Activated gamma-delta T cell treated with anti-CD3 and anti-CD28 coated beads, Interleukin-2, amount 50 U/mL, for 16 hours (primary cell): ENCODE results near the gene IRAK1.
"Not testable (repeated sequence)": the region's sequence is repeated elsewhere in the genome, so short reads cannot be mapped to it uniquely, and the experiment has no call there.

ENCODE experiments used
- DNase-seq: peaks from one replicate; pipeline ENCODE4 v3.0.0-alpha.2; 2020; ENCODE audit warnings: low read depth

Gene IRAK1

DNA sequence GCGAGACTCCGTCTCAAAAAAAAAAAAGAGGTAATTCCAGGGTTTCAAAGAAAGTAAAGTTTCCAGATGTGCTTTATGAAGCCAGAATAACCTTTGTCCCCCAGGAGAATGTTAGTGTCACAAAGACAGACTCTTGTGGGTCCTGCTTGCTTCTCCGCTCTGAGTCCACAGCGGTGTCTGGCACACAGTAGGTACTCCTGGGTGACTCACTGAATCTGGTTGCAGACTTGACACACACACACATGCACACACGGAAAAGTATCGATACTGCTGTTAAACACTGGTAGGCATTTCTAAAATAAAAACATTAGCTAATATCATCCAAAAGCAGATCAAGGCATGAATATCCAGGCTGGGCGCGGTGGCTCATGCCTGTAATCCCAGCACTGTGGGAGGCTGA, 24.2 kb downstream of the IRAK1 start:
- DNase-seq, result no peak

DNA sequence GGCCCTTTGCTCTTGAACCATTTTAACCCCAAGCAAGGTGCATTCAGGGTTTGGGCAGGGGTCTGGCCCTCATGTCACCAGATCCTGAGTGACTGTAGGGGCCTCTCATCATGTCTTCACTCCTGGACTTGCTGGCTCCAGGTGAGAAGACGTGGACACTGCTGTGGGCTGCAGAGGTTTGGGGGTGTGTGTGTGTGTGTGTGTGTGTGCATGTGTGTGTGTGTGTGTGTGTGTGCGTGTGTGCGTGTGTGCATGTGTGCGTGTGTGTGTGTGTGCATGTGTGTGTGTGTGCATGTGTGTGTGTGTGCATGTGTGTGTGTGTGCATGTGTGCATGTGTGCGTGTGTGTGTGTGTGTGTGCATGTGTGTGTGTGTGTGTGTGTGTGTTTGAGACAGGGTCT, 25.3 kb downstream of the IRAK1 start:
- DNase-seq, result not testable (repeated sequence)

DNA sequence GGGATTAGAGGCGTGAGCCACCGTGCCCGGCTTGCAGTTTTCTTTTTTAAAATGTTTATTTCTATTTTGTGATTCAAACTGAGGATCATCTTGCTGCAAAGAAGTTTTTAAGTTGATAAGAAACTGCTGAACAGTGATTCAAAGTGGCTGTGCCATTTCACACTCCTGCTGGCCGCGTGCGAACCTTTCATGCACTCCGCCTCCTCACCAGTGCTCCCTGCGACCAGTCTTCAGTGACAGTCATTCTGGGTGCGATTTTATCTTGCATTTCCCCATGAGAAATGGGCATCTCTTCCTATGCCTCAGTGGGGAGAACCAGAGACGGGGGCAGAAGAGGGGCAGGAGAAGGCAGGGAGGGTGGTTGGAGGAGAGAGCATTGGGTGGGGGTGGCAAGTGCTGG, 25.7 kb downstream of the IRAK1 start:
- DNase-seq, result no peak

DNA sequence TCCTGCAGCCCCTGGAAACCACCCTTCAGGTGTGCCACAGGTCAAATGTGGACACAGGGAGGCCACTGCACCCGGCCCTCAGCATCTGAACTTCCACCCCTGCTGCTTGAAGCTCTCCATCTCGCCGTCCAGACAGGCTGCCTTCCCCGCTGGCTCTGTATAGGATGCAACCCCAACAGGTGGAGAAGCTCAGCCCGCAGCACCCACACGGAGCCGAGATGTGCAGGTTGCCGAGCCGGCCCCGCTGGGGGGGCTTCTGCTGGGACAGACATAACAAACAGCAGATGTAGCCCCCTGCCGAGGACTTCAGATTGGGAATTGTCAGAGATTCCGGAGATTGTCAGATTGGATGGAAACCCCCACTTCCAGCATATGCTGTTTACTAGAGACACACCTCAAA, 26.6 kb downstream of the IRAK1 start:
- DNase-seq, result no peak

DNA sequence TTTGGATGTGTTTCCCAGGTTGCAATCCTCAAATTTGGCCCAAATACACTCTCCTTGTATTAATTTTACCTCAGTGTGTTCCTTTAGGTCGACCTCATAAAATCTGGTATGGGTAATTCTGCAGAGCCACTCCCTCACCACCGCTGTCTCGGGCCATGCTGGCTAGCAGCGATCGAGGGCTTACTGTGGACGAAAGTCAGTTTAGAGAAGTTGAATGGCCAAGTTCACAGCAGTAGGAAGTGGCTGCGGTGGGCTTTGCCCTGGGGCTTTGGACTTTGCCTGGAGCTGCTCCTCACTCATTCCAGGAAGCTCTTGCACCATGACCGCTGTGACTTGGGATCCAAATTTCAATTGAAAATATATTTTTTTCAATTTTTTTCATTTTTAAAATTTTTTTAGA, 27.5 kb downstream of the IRAK1 start:
- no peak for DNase-seq

DNA sequence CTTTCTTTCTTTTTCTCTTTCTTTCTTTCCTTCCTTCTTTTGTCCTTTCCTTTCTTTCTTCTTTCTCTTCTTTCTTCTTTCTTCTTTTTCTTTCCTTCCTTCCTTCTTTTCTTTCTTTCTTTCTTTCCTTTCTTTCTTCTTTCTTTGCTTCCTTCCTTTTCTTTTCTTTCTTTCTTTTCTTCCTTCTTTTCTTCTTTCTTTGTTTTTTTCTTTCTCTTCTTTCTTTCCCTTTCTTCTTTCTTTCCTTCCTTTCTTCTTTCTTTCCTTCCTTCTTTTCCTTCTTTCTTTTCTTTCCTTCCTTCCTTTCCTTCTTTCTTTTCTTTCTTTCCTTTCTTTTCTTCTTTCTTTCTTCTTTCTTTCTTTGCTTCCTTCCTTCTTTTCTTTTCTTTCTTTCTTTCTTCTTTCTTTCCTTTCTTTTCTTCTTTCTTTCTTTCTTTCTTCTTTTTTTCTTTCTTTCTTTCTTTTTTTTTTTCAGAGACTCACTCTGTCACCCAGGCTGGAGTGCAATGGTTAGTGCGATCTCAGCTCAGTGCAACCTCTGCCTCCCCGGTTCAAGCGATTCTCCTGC, 28.6 kb downstream of the IRAK1 start:
- DNase-seq, result no peak

DNA sequence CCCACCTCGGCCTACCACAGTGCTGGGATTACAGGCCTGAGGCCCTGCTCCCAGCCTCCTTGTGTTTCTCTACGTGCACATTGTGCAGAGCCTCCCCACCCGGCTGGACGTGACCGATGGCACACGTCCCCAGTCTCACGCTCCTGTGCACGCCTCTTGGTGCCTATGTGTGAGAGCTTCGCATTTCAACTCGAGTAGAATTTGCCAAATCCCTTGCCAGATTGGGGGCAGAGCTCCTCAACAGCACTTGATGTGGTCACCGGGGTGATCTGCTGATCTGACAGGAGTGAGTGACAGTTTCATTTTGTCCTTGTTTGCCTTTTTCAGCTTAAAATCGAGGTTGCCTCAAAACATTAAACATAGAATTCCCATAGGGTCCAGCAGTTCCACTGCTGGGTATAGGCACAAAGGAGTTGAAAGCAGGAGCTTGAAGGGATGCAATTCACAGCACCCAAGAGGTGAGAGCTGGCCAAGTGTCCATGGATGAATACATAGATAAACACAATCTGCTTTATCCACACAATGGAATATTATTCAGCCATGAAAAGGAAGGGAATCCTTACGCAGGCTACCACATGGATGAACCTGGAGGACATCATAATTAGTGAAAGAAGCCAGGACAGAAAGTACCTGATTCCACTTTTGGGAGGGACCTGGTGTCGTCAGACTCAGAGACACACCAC, 29.6 kb downstream of the IRAK1 start:
- DNase-seq, result no peak

DNA sequence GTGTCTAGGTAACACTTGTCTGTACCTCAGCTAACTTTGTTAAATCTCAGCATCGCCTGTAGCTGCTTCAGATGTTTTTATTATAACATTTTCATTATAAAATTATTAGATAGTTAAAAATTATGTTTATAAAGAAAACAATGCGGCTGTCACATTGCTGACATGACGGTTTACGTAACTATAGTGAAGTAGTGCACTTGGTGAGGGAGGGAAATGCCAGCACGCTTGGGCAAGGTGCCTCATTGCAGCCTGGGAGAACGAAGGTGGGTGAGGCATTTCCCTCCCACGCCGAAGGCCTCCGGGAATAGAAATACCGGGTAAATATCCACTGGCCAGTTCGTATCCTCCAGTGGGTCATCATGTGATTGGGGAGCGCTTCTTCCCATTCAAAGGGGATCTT, 31.2 kb downstream of the IRAK1 start:
- no peak for DNase-seq

DNA sequence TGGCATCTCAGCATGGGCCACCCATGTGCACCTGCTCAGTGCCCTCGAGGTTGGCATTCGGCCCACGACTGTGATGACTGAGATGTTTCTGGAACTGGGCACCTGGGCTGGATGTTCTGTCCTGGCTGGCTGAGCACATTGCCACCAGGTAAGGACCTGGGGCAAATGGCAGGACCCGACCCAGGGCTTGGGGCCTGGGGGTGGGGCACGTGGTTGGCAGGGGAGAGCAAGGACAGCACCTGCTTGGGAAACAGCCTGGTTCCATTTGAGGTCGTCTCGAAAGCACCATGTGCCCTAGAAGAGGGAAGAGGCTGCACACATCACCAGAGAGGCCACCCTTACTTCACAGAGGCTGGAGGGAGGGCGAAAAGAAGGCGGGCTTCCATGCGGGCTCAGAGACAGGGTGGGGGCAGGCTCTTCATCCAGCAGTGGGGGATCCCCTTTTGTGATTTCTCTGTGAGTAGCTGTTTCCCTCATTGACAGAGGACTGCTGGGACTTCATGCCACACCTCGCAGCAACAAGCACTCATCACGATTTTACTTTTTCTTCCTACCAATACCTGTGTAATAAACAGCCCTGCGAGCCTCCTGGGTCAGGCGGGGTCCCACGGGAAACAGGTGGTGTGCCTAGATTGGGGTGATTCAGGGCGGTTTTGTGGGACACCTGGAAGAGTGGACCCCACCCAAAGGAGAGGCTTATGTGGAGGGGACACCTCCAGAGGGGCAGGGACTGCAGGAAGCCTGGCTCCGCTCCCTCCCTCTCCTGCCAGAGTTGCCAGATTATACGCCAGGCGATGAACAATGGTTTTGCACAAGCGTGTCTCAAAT, 35.1 kb downstream of the IRAK1 start:
- no peak for DNase-seq

DNA sequence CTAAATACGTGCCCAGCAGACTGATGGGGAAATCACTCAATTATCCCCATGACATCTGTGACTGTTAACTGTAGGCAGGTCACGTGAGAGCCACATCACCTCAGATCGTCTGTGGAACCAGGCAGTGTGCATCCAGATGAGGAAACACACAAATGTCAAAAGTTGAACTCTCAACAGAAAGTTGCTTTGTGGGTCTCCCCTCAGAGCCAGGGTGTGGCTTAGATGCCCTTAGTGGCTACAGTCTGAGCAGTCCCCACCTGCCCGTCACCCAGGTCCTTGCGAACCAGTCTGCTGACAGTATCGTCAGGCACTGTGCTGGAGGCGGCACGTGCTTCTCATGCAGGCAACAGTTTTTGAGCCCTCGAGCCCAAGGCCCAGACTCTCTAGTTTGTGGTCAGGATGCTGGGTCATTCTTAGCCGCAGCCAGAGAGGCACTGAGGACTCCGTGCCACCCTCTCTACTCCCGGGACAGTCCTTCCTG, 36.3 kb downstream of the IRAK1 start:
- DNase-seq, result no peak

DNA sequence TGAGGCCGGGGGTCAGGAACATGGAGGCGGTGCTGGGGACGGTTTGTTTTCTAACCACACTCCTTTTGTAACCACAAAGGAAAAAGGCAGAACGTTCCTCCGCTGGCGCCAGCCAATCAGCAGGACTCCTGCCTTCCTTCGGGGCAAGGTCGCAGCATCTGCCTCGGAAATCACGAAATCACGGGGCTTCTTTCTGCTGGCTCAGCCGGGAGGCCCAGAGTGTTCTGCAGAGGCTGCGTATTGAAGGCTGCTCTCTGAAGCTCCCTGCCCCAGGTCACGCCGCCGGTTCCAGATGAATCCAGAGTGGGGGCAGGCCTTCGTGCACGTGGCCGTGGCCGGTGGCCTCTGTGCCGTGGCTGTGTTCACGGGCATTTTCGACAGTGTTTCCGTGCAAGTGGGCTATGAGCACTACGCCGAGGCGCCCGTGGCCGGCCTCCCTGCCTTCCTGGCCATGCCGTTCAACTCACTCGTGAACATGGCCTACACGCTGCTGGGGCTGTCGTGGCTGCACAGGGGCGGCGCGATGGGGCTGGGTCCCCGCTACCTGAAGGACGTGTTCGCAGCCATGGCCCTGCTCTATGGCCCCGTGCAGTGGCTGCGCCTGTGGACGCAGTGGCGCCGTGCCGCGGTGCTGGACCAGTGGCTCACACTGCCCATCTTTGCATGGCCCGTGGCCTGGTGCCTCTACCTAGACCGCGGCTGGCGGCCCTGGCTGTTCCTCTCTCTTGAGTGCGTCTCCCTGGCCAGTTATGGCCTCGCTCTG, 37.8 kb downstream of the IRAK1 start:
- DNase-seq, result peak; percentile 29

DNA sequence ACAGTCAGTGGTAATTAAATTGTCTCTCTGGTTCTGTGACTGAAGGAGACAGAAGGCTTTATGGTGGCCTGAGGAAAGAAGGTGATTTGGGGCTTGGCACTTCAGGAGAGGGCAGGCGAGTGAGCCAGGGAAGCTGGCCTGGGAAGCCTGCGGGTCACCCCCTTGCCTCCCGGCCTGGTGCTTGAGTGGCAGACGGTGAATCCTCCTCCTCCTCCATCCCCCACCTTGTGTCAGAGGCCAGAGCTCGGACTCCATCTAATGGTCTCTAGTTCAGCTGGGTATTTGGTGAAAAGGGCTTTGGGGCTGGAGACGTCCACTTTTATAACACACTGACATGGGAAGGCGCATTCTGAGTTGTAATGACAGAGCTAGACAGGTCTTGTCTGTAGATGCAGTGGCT, 38.5 kb downstream of the IRAK1 start:
- DNase-seq, result no peak

DNA sequence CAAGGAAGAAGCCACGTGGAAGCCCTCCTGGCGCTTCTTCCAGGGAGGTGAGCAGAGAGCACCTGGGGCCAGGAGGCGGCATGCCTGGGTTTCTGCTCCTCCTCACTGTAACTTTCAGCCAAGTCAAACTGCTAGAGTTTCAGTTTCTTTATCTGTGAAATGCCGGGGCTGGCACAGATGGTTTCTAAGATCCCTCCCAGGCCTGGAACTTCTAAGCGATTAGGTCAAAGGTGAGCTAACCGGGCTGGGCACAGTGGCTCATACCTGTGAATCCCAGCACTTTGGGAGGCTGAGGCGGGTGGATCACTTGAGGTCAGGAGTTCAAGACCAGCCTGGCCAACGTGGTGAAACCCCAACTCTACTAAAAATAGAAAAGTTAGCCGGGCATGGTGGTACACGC, 39.3 kb downstream of the IRAK1 start:
- DNase-seq, result not testable (repeated sequence)

DNA sequence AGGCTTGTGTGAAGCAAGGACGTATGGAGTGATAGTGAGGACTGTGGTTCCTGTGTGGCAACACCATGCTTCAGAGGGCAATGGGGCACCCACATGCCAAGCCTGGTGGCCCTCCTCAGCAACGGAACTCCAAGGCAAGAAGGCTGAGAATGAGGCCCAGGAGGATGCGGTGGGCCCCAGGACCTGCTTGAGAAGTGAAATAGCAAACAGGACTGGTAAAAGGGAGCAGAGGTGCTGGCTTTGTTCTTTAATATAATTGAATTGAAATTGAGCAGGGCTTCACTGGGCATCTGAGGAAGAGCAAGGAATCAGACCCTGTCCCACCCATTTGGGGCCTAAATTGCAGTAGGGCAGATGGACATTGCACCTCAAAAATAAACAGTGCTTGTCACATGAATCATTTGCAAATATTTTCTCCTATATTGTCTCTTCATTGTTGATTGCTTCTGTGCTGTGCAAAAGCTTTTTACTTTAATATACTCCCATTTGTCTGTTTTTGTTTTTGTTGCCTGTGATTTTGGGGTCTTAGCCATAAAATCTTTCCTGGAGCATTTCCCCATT, 44.9 kb downstream of the IRAK1 start:
- DNase-seq, result no peak

DNA sequence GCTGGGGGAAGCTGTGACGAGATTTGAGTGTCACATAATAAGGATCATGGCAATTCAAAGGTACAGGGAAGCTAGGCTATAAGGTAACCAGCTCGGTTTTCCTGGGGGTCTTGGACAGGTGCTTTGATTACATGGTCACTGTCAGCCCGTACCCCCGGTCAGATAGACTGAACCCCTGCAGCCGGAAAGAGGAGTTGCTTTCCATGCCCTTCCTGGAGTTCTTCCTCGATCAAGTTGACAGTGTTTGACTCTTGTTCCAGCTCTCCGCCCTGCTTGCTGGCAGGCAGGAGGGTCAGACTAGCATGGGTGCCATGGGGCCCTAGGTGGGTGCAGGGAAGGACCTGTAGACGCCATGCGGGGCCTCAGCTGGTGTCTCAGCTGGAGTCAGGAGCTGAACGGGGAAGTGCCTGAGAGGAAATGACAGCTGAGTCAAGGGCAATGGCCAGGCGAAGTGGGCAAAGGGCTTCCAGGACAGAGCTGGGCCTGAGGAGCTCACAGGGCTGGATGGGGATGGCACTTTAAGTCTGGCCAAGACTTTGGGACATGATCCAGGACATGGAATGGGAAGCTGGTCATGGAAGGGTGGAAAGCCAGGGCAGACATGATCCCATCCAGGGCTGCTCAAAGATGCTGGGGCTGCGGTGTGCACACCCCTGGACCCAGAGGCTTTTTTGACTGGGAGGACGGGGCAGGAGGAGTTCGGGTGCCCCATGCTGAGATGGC, 45.5 kb downstream of the IRAK1 start:
- no peak for DNase-seq

DNA sequence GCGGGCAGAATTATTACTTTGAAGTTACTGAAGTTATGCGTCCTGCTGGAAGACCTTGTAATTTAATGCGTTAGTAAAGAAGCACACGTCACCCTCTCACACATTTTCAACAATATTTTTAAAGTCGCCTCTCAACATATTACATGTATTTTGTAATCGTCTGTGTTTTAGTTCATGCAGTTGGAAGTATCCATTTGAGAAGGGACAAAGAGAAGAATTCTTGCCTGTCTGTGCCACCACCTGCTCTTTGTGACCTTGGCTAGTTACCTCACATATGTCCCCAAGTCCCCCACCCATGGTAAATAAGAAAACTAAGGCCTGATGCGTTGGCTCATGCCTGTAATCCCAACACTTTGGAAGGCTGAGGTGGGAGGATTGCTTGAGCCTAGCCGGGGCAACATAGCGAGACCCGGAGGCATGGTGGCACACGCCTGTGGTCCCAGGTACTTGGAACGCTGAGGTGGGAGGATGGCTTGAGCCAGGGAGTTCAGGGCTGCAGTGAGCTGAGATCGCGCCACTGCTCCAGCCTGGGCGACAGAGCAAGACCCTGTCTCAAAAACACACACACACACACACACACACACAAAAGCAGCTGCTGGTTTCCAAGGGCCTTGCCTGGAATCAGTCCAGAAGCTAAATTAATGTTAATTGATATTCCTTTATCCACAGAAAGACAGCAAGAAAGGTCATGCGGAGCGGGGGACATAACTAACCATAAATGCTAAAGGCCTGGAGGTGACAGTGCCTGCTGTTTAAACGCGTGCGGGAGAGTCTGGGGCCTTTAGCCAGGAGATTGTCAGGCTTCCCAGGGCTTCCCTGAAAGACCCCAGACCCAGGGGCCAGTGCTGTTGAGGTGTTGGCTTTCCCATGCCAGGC, 46.3 kb downstream of the IRAK1 start:
- no peak for DNase-seq

DNA sequence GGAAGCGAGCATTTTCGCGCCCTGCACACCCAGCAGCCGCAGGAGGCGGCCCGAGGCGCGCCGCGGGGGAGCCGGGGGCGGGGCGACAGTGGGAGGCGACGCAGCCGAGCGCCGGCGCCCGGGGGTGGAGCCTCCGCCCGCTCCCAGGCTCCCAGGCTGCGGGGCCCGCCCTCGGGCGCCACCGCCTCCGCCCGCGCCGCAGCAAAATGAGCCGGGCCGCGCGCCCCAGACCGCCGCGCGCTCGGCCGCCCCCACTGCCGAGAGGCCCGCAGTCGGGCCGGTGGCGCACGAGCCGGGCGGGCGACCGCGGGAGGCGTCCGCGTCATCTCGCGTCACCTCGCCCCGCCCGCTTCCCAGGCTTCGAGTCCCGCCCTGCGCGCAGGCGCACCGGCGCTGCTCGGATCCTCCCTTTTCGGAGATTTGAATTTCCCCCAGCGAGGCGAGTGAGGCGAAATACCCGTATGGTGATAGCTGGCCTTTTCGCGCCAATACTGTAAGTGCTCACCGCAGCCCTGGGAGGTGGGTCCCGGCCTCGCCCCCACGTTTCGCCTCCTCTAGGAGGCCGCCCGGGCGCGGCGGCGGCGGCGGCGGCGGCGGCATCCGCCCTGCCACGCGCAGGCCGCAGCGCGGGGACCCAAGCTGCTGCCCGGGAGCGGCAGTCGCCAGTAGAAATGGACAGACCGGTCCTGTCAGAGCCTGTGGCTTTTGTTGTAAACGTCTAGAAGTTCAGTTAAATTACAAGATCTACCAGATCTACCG, 47.2 kb downstream of the IRAK1 start, which contains the start of gene TMEM187:
Gene TMEM187 (plus strand): TSS at position 387 of the 759 bp plus-strand sequence. CDS start 9,309 bp downstream, outside the sequence.
- DNase-seq, result peak; percentile 85

DNA sequence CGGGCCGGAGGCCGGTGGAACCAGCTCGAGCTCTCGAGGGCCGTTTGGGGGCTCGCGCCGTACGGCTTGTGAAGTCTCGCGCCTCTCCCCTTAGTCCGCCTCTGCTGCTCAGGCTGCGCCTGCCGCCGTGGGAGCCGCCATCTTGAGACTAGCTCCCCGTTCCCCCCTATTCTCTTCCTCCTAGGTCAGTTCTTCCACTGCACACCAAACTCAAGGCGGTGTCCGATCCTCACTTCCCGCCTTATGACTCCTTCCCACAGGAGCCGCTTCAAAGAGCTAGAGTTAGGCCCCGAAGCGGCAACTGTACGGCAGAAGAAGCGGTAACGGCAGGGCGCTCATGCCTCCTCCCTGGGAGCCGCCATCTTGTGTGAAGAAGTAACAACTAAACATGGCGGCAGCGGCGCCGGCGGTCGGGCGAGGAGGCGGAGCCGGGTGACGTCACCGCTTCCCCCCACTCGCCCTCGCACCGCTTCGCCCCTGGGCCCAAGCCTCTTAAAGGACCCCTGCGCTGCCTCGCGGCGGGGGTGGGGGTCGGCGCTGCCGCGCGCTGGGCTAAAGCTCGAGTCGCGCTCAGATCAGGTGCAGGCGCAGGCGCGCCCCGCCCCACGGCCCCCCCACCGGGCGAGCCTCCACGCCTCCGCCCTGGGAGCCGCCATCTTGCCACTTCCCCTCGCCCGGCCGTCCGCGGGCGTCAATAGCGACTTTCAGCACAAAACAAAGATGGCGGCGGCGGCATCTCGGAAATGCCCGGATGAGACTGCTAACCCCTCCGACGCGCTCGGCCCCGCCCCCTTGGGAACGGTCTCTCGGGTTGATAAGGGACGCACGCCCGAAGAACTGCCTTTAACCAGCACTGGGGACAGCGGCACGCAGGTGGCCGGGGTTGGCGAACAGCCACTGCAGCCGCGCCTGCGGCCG, 48.0 kb downstream of the IRAK1 start, which contains the start of gene HCFC1:
Gene HCFC1 (minus strand): TSS at position 369 of the 918 bp plus-strand sequence. CDS start 978 bp downstream, outside the sequence.
- peak; percentile 90 for DNase-seq
